ENCODE results near the gene MYOZ3.

GRCh38 chr5:150644514-150644913 lies 16.5 kb upstream of the MYOZ3 start:
- TF ChIP-seq CTCF (IDR thresholded peaks at IDR 0.05) (no peak), POLR2AphosphoS5 (IDR thresholded peaks at IDR 0.05; ENCODE audit: low read depth, low read length) (no peak), REST (IDR thresholded peaks at IDR 0.05; ENCODE audit: insufficient read depth in 1 of 2, low read depth in 2 of 2, low read length in 1 of 2) (no peak), TCF7L2 (IDR thresholded peaks at IDR 0.05; ENCODE audit: low read depth, low read length) (no peak)
